Esophagus squamous epithelium (tissue), 4 donors: ENCODE data around the gene RFNG.

Experiments used
- POLR2A ChIP-seq, 4 donors: fragments of 450-650 bp; IDR thresholded peaks; one replicate each; pipeline ENCODE4 v1.6.1; 2017; ENCODE audit warnings: antibody characterized with exemption in 4 of 4, mild to moderate bottlenecking in 4 of 4, moderate library complexity in 3 of 4
- TF ChIP-seq, protein P1 (sequence below), 6 experiments: fragments of 450-650 bp in 4 of 6; fragments of 200-600 bp in 2 of 6; sonication (generic) in 2 of 6; IDR thresholded peaks; one replicate each; pipeline ENCODE4 v1.5.1; 2016 to 2019; ENCODE audit warnings: antibody characterized with exemption in 6 of 6, mild to moderate bottlenecking in 4 of 6, moderate library complexity in 4 of 6

DNA sequence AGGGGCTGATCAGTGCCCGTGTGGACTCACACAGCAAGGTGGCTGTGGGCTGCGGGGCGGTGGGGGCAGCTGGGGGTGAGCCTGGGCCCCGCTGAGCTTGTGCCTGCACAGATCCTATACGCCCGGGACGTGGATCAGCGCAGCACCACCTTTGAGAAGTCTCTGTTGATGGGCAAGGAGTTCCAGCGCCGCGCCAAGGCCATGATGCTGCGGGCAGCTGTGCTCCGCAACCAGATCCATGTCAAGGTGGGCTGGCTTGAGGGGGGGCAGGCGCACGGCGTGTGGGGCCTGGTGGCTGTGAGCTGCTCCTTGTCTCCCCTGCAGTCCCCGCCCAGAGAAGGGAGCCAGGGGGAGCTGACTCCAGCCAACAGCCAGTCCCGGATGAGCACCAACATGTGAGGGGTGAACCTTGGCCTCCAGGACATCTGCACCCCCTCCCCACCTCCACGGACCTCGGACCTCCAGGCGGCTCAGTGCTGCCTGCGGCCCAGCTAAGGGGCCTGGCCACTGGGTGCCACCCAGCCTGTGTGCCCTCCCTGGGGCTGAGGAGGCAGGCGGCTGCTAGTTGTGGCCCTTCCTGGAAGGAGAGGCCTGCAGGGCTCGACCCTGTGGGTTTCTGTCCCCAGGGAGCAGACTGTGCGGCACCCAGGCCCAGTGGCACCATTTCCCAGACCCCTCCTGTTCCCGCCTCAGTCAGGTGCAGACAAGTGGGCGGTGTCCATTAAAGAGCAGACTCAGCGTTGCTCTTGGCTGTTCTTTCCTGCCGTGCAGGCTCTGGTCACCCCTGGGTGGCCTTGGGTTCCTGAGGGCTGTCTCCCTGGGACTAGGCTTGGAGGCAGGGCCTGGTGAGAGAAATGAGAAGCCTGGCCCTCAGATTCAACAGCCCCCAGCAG, 5.4 kb upstream of the RFNG start:
- TF ChIP-seq POLR2A (IDR thresholded peaks at IDR 0.05): no peak
- TF ChIP-seq, protein P1, sequence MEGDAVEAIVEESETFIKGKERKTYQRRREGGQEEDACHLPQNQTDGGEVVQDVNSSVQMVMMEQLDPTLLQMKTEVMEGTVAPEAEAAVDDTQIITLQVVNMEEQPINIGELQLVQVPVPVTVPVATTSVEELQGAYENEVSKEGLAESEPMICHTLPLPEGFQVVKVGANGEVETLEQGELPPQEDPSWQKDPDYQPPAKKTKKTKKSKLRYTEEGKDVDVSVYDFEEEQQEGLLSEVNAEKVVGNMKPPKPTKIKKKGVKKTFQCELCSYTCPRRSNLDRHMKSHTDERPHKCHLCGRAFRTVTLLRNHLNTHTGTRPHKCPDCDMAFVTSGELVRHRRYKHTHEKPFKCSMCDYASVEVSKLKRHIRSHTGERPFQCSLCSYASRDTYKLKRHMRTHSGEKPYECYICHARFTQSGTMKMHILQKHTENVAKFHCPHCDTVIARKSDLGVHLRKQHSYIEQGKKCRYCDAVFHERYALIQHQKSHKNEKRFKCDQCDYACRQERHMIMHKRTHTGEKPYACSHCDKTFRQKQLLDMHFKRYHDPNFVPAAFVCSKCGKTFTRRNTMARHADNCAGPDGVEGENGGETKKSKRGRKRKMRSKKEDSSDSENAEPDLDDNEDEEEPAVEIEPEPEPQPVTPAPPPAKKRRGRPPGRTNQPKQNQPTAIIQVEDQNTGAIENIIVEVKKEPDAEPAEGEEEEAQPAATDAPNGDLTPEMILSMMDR (IDR thresholded peaks at IDR 0.05): no peak
